Subcutaneous adipose tissue (tissue), 4 donors: ENCODE data around the gene COMMD3. TPM values are rescaled to one million over a fixed set of nuclear protein-coding genes. Genes with fewer than 3 reads are reported as not detected.

Experiments
- CTCF ChIP-seq: fragments of 450-650 bp; IDR thresholded peaks from one replicate; pipeline ENCODE4 v1.5.1; 2016; ENCODE audit warnings: low read depth, mild to moderate bottlenecking, control low read depth, antibody characterized with exemption, moderate library complexity
- total RNA-seq, 4 donors: library from RNA; depleted of rRNA; stranded (reverse); fragments of >200 nt; gene quantifications; one replicate each; pipeline ENCODE4 v1.1.0, GENCODE V29; 2016

COMMD3 gene
- total RNA-seq, 4 donors from 2014 or later = 25.6 to 38.3 (median 31.6) TPM

DNA sequence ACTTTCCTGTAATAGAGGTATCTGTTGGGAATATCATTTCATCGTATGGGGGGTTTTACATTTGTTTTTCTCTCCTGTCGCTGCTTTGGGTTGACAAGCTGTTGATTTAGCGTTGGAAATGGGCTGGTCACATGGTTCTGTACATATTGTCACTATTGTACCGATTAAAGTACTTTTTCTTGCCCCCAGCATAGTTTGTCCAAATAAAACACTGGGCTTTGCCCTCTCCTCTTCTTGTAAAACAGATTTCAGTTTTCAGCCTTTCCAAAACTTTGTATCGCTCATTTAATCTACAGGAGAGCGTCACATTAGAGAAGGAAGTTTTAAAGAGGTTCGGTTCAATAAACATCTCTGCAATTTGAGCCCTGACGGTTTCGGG, 8.7 kb downstream of the COMMD3 start:
- TF ChIP-seq CTCF = no peak

DNA sequence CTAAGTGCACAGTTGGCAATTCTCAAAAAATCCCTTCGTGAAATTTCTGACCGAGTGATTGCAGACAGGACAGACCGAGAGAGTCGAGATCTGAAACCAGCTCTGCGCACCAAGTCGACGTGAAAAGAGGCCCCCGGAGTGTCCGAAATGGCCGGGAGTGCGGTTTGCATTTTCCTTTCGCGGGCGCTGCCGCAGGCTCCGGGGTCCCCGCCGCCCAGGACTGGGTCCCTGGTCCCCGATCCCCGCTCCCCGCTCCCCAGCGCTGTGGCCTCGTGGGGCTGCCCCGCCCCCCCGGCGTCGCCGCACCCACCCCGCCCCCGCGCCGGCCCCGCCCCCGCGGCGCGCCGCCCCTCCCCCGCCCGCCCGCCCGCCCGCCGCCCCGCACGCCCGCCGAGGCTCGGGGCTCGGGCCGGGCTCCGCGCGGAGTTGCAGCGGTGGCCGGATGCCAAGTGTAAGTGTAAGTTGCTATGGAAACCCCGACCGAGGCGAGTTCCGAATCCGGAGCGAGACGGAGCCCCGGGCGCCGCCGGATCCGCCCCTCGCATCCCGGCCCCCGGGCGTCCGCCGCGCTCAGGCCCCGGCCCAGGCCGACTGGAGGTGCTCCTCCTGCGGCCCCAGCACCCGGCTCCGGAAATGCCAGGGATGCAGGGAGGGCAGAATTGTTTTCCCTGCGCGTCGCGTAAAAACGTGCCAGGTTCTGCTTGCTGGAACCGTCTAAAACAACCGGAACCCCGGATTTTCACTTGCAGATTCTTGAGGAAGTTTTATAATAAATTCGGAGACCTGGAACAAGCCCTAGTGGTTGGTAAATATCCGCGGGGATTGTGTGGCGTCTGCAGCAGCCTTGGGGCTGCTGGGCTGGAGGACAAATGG, 9.3 kb downstream of the COMMD3 start:
- TF ChIP-seq CTCF = no peak

GRCh38 chr10:22326145-22326702, 10.0 kb downstream of the COMMD3 start:
- TF ChIP-seq CTCF = no peak

DNA sequence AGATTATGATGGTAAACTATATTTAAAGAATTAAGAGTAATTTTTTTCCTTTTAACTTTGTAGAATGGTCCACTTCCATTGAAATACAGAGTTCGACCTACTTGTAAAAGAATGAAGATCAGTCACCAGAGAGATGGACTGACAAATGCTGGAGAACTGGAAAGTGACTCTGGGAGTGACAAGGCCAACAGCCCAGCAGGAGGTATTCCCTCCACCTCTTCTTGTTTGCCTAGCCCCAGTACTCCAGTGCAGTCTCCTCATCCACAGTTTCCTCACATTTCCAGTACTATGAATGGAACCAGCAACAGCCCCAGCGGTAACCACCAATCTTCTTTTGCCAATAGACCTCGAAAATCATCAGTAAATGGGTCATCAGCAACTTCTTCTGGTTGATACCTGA, 13.0 kb downstream of the COMMD3 start:
- no peak for TF ChIP-seq CTCF

DNA sequence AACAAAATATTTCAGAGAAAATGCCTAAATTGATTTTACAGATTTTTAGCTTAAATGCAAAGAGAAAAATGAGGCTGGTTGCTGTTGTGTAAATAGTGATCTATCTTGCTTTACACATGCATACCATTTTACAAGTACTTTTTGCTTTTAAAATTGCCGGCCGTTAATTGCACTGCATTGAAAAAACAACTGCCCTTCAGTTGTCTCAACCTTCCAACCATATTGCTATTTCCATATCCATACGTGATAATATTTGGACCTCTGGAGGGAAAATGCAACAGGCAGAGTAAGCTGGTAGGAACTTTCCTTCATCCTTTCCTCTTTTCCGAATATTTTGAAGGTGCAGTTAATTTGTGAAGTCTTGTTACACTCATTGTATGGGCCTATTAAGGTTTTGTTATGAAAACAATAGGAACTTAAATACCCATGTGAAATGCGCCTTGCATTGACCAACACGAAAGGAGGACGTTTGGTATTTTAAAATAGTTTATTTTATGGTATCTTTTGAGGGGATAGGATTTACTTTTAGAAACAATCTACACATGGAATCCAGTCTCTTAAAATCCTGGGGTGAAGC, 16.0 kb downstream of the COMMD3 start:
- no peak for TF ChIP-seq CTCF

- TF ChIP-seq CTCF = no peak
These were observed 17.2 kb downstream of the COMMD3 start for GRCh38 chr10:22333167-22333974.

DNA sequence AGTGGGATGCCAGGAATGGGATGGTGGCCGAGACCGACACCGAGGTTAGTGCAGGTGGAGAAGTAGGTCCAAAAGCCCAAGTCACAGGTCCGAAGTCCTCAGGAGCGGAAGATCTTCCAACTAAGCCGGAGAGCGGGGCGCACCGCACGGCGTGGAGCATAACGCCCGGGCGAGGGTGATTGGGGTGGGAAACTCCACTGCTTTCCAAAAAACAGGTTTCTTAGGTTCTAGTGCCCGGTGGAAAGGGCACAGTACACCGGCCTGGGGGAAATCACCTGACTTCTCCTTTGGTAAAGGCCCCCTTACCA, 17.7 kb downstream of the COMMD3 start:
- no peak for TF ChIP-seq CTCF
